GM18498 (cell line): Measurements from ENCODE around the gene UBE2S.

Experiments
- ATAC-seq: cut with Tn5 transposase; IDR thresholded peaks from one replicate; pipeline ENCODE4 v1.9.1; 2021; ENCODE audit warnings: mild to moderate bottlenecking, moderate library complexity; ENCODE audit not compliant: unreplicated experiment

UBE2S gene

DNA sequence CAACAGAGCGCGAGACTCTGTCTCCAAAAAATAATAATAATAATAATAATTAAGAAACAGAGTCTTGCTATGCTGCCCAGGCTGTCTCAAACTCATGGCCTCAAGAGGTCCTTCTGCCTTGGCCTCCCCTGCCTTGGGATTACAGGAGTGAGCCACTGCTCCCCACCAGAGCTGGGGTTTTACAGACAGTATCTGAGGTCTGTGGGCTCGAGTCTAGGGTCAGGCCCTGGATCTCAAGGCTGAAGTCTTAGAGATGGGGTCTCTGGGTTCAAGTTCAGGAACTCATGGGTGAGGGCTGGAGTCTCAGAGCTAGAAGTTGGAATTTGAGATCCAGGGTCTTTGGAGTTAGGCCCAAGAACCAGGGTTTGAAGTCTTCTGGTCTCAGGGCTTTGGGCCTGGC, 40.8 kb downstream of the UBE2S start:
- ATAC-seq: no peak

DNA sequence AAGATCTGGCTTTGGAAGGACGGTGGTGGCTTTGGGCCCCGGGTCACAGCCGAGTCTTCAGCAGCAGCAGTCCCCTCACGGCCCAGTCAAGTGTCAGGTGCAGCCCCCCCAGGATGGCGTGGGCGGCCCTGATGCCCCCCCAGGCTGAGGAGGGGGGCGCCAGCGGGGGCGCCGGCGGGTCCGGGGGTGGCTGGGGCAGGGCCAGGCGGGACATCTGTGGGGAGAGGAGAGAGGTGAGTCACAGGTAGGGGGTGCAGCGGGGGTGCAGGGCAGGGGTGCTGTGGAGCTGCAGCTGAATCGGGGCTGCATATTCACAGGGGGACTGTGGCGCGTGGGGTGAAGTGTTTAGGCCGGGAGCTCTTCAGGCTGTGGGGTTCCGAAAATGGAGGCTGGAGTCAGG, 41.6 kb downstream of the UBE2S start:
- no peak for ATAC-seq

DNA sequence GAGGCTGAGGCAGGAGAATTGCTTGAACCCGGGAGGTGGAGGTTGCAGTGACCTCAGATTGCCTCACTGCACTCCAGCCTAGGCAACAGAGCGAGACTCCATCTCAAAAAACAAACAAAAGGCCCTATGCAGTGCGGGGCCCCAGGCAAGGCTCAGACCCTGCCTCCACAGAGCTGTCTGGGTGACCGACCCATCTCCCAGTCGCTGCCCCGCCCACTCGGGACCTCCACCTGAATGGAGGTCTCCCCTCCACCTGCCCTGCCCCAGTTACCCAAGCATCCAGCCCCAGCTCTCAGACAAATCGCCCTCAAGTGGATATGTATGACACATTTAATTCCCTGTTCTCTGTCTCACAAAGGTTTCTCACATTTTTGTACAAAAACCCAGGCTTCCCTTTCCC, 42.3 kb downstream of the UBE2S start:
- ATAC-seq: no peak

DNA sequence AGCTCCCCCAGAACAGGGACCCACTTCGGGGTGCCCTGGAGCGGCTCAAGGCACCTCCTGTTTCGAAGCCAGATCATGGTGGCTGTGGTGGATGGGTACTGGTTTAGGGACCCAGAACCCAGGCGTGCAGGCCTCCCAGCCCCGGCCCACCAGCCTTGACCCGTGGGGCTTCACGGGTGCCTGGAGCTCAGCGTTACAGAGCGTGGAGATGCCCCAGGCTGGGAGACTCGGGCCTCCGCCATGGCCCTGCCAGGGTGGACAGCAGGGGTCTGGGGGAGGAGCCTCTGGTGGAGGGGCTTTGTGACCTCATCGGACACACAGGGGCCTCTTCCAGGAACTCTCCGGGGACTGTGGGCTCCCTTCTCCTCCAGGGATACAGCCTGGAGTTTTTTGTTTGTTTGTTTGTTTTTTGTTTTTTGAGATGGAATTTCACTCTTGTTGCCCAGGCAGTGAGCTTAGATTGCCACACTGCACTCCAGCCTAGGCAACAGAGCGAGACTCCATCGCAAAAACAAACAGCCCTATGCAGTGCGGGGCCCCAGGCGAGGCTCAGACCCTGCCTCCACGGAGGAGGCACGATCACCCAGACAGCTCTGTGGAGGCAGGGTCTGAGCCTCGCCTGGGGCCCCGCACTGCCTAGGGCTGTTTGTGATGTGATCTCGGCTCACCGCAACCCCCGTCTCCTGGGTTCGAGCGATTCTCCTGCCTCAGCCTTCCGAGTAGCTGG, 44.4 kb downstream of the UBE2S start, which contains the start of gene GARIN5B:
TSS of gene GARIN5B (minus strand) at position 271 of the 727 bp plus-strand sequence. CDS start at position 77, 194 bp downstream.
- no peak for ATAC-seq

DNA sequence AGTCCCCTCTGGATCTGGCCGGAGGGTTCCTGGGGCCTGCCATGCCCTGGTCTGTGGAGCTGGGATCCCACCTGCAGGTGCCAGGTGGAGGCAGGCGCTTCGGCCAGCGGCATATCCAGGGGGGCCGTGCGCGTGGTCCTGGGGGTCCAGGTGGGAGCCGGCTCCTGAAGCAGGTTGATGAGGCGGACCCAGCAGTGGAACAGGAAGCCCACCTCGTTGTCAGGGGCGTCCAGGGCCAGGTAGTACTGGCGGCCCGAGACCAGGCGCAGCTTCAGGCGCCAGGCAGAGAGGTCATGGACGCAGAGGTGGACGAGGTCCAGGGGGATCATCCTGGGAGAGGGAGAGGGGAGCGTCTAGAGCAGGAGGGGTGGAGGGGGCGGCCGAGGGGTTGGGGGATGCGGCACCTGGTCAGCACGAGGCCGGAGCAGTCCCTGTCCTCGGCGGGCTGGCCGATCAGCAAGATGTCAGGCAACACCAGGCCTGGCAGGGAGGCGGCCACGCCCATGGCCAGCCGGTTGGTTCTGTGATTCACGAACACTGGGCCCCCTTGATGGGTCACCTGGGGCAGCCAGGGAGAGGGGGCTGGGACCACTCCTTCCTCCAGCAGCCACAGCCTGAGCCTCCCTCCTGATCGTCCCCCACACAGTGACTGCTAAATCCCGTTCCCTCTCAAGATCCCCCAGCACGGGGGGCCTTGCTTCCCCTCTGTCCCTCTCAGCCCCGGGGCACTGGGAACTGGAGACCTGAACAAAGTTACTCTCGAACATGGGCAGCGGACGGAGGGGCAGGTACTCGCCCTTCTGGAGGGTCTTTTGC, 45.2 kb downstream of the UBE2S start:
- ATAC-seq: no peak

DNA sequence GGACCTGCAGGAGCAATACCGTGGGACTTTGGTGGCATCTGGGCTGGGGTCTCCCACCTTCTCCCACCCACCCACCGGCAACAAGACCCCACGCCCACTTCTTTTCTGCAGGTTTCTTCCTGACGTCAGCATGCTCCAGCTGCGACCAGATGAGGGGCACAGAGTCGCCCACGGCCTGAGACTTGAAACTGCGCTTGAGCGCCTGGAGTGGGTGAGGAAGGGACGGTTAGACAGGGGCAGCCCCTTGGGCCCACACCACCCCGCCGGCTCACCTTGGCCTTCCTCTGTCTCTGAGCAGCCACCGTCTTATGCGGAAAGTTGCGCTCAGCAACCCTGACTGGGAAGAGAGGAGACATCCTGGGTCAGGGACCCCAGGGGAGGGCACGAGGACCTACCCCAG, 46.7 kb downstream of the UBE2S start:
- ATAC-seq: no peak

DNA sequence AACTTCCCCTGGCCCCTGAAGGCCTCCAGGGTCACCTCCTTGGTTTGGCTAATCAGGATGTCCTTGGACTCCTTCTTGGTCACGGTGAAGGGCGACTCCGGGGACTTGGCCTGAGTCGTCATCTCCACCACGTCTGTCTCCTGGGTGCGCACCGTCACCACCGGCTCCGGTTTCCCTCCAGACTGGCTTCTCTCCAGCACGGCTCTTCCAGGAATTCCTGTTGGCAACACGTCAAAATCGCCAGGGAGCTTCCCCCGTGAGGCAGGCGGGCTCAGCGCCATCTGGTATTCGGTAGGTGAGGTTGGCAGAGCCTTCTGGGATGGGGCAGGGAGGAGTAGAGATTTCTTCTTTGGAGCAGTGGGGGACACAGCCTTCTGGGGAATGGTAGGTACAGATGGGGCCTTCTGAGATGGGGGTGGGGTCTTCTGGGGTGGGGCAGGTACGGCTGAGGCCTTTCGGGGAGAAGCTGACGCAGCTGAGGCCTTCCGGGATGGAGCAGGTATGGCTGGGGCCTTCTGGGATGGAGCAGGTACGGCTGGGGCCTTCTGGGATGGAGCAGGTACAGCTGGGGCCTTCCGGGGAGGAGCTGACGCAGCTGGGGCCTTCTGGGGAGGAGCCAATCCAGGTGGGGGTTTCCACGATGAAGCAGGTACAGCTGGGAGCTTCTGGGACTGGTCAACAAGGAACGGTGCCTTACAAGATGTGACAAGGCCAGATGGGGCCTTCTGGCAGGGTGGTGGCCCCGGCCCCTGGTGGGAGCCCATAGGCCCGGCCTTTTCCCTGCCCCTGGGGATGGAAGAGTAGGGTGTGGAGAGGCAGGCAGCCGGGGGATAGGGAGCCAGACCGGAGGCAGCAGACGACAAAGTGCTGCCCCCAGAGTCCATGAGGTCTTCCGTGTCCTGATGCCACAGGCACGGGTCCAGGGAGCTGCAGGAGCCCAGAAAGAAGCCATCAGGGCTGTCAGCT, 48.4 kb downstream of the UBE2S start:
- no peak for ATAC-seq

DNA sequence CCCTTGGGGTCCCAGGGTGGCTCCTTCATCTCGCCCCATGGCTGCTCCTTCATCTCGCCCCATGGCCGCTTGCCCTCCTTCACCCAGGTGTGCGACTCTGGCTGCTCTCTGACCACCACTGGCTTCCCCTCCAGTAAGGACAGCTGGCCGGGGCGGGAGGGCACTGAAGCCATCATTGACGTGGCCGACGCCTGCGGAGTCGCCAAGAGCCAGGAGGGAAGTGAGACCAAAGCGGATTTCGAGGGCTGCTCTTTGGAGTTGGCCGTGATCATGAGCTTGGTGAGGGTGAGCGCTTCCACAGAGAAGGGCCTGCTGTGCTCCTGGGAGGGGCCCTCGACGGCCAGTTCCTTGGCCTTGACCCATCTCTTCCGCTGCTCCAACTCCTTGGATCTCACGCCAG, 49.1 kb downstream of the UBE2S start:
- ATAC-seq: no peak

DNA sequence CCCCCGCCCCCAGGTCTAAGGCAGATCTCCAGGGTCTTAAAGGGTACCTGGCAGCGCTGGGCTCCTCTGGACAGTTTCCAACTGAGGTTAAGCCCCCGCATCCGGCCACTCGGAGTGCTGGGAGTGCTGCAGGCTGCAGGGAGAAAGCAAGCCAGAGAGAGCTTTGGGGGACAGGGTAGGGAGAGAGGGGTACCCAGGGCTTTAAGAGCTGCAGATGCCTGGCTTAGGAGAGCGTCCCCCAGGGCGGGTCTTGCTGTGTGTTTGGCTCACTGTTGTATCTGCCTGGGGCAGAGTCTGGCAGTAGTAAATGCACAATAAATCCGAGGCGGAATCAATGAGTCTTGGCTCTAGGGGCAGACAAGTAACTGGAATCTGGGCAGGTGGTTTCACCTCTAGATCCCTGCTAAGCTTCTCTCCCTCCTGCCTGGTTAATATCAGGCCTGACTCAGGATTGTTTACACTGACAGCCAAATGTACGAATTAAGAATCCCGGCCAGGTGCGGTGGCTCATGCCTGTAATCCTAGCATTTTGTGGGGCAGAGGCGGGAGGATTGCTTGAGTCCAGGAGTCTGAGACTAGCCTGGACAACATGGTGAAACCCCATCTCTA, 52.3 kb downstream of the UBE2S start:
- no peak for ATAC-seq

DNA sequence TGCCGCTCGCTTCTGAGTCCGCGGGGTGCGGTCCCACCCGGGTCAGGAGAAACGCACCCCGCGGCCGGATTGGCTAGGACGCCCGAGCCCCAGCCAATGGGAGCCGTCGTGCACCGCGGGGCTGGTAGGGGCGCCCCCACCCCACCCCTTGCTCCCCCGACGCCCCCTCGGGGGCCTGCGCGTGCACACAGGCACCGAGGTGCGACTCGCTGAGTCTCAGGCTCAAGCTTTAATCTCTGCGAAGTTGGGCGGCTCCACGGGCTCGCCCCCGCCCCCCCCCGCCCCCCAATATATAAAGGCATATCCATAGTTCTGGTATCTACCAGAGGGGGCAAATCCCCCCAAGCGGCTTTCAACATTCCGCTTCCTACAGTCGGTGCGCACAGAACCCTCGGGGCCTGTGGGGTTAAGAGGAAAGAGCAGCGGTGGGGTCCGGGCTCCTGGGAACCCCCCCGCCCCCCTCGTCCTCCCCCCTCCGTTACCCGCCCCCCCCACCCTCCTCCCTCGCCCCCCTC, 52.8 kb downstream of the UBE2S start, which contains the start of gene COX6B2:
TSS of gene COX6B2 (minus strand) at position 22 of the 515 bp plus-strand sequence. CDS start 198 bp downstream, outside the sequence.
- no peak for ATAC-seq

DNA sequence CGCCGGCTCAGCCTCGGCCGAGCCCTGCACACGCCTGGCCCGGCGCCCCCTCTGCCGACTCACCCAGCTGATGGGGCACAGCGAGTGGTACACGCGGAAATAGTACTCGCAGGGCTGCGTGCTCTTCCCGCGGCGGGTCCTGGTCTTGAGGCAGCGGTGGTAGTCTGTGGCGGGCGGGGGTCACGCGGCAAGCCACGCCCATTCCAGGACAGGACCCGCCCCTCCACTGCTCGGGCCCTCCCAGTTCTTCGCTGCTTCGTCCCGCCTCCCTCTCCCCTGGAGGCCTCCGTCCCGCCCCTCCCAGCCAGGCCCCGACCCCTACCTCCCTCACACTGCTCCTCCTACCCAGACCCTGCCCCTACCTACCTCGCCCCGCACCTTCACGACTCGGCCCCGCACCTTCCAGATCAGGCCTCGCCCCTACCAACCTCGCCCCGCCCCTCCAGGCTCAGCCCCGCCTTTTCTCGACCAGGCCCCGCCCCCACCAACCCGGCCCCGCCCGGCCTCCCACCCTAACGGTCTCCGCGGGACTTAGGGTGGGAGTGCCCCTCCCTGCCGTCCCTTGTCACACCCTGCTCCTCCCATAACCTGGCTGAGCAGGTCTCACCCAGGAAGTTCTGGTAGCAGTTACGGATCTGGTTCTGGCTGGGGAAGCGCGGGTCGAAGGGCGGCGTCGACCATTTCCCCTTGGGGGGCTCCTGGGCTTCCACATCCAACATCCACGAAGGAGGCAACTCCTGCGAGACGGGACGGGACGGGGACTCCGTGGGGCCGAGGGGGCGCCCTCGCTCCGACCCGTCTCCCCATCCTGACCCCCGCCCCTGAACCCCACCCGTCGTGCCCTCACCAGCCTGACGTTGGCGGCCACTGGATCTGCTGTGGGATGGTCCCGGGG, 53.5 kb downstream of the UBE2S start:
- ATAC-seq: no peak

DNA sequence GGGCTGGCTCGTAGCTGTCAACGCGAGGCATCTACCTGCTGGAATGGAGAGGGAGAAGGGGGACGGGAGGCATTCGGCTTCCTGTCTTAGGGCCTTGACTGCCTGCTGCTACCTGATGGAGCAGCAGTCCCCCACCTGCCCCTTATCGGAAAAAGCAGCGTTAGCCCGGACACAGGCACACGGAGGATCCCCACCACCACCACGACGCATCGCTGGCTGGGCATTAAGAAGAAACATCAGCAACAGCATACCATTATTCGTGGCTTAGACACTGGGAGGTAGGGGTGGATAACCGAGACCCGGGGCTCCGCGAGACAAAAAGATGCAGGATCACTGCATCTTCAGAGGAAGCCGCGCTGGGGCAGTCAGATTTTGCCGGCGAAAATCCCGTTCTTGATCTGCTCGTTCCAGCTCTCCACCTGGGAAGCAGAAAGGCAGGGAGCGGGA, 54.2 kb downstream of the UBE2S start:
- ATAC-seq: no peak

DNA sequence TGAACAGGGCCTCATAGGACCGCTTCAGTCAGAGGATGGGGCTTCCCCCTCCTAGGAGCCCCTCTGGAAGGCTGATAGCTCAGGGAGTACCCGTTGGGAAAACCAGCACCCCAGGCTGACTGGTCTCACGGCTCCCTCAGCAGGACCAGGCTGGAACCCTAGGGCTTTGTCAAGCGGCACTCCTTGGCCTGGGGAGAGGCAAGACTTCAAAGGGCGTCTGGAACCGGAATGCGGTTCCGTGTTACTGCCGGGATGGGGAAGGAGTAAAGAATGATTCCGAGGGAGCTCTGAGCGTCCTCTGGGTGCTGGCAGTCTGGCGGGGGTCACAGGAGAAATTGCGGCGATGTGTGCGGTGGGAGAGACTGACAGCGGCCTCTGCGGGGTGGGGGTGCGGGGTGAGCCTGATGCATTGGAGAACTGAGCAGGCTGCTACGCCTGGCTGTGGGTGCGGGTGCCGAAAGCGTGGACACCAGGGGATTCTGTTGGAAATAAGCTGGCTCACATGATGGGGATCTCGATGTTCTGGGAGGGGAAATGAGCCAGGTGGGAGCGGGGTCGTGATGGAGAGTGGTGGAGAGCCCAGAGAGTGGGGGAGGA, 54.9 kb downstream of the UBE2S start:
- ATAC-seq: no peak

DNA sequence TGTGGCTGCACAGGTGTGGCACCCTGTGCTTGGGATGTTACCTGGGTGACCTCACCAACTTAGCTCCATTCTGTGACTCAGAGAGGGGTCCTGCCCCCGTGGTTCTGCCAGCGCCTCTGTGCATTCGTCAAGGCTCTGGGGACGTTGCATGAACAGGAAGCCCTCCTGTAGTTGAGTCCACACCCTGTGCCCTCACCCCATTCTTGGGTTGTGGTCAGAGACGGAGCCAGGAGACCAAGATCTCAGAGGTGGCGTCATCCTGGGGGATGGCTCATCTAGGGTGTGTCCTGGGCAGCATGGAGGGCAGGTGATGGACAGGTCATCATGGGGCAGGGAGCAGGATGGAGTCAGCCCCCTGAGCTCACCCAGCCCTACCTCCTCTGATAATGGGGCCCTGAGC, 55.5 kb downstream of the UBE2S start:
- no peak for ATAC-seq

DNA sequence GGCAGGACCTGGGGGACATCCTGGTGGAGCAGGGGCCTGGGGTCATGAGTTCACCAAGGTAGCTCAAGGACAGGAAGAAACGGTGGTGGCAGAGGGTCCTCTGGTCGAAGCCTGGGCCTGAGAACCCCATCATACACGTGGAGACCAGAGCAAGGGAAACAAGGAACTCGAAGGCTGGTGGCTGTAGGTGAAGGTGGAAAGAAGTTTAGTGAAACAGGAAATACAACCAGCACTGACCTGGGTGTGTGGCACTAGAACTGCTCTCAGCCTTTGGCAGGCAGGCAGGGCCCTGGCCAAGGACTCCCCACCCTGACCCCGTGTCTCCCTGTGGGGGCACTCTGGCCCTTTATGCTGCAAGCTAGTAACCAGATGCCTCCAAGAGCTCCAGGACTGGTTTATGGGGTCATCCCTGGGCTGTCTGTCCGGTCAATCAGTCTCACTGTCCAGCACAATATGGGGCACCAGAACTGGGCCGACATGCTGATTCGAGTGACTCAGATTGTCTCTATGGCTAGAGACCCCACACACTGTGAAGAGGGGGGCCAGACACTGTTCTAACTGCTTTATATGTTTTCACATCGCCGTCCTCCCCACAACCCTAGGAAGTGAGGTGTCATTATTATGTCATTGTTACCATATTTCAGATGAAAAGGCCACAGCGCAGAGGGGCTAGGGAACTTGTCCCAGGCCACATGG, 56.8 kb downstream of the UBE2S start:
- ATAC-seq: no peak
